GM12865 (cell line): ENCODE data around the gene RBM7.

ENCODE experiments used
- DNase-seq: peaks from one replicate; pipeline ENCODE4 v3.0.0; 2010; ENCODE audit warnings: low read depth
- H3K4me3 ChIP-seq: 2 replicates; pipeline ENCODE4 v1.5.1; 2011; ENCODE audit warnings: mild to moderate bottlenecking, low read depth, low read length, control low read depth
- TF ChIP-seq, protein P1 (sequence below): IDR thresholded peaks from 2 replicates; pipeline ENCODE4 v1.5.1; 2011; ENCODE audit warnings: low read length, control low read depth, low read depth, inconsistent platforms; ENCODE audit not compliant: insufficient read depth; ENCODE audit errors: missing control alignments

RBM7 gene

DNA sequence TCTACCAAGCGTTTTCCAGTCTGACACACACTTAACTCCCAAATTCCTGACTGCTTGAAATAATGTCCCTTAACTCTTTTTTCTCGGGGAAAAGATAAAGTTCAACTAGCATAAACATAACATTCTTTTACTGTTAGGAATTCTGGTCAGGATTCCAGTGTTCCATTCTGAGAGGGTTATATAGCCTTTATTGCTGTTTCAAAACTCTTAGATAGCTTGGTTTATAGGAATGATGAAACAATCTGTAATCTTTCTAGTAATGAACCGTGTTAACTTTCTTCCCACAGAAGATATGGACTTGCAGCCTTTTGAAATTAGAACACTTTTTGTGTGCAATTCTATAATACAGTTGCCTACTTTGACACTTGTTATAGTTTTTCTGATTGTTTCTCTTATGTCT lies 47.4 kb downstream of the RBM7 start:
- no peak overlapping the region for H3K4me3 ChIP-seq
- TF ChIP-seq, protein P1, sequence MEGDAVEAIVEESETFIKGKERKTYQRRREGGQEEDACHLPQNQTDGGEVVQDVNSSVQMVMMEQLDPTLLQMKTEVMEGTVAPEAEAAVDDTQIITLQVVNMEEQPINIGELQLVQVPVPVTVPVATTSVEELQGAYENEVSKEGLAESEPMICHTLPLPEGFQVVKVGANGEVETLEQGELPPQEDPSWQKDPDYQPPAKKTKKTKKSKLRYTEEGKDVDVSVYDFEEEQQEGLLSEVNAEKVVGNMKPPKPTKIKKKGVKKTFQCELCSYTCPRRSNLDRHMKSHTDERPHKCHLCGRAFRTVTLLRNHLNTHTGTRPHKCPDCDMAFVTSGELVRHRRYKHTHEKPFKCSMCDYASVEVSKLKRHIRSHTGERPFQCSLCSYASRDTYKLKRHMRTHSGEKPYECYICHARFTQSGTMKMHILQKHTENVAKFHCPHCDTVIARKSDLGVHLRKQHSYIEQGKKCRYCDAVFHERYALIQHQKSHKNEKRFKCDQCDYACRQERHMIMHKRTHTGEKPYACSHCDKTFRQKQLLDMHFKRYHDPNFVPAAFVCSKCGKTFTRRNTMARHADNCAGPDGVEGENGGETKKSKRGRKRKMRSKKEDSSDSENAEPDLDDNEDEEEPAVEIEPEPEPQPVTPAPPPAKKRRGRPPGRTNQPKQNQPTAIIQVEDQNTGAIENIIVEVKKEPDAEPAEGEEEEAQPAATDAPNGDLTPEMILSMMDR = no peak
- no peak for DNase-seq

DNA sequence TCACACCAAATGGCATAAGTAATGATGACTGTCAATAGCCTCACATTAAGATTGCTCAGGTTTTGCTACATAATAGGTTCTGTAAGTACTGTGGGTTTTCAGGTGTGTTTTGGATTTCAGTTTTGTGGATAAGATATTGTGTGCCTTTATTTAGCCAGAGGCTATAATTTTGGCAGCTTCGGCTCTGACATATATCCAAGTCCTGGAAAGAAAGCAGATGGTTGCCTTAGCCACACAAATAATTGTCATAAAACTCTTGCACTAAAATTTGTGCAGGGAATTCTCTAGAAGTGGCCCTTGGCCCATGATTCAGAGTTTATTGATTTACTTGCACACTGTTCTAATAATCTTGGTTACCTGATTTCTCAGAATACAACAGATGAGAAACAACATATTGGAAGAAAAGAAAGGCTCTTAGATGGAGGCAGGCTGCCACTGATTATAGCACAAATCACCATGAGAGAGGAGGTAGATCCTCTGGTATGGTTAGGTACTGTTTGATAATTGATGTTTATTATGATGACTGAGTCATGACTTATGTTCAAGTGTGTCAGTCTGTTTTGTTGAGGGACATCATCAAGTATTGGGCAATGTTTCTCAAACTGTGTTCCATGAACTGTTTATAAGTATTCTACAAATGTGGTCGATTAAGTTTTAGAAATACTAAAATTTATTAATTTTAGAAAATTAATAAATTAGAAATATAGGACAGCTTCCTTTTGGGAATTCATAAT lies 48.5 kb downstream of the RBM7 start:
- no peak for DNase-seq
- no peak overlapping the region for H3K4me3 ChIP-seq
- TF ChIP-seq, protein P1 = no peak

DNA sequence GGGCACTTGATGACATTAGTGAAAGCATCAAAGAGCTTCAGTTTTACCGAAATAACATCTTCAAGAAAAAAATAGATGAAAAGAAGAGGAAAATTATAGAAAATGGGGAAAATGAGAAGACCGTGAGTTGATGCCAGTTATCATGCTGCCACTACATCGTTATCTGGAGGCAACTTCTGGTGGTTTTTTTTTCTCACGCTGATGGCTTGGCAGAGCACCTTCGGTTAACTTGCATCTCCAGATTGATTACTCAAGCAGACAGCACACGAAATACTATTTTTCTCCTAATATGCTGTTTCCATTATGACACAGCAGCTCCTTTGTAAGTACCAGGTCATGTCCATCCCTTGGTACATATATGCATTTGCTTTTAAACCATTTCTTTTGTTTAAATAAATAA lies 49.4 kb downstream of the RBM7 start:
- DNase-seq = no peak
- H3K4me3 ChIP-seq = no peak overlapping the region
- TF ChIP-seq, protein P1 = no peak

DNA sequence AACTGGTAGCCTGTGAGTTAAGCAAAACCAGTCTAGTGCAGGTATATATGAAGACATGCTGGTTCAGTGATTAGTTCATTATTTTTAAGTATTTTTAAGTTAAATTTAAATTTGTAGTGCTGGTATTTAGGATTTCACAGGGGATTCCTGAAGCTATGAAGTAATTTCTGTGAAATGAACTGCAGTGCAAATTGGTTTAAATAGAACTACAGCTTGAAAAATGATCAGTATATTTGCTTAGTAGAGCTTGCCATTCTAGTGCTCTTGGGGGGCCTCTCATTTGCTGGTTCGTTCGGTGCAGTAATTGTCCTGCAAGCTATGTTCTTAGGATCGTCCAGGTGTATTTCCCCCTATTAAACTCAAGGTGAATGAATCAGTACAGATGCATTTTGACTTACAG lies 51.9 kb downstream of the RBM7 start:
- no peak overlapping the region for H3K4me3 ChIP-seq
- TF ChIP-seq, protein P1 = no peak
- no peak for DNase-seq
